Medulla oblongata (tissue), 1 donor: ENCODE results near the gene FAM20C.
"Not testable (repeated sequence)": the region's sequence is repeated elsewhere in the genome, so short reads cannot be mapped to it uniquely, and the experiment has no call there.

Experiments
- DNase-seq: peaks from one replicate; pipeline ENCODE4 v3.0.0-alpha.2; 2015; ENCODE audit errors: extremely low spot score

The FAM20C gene

DNA sequence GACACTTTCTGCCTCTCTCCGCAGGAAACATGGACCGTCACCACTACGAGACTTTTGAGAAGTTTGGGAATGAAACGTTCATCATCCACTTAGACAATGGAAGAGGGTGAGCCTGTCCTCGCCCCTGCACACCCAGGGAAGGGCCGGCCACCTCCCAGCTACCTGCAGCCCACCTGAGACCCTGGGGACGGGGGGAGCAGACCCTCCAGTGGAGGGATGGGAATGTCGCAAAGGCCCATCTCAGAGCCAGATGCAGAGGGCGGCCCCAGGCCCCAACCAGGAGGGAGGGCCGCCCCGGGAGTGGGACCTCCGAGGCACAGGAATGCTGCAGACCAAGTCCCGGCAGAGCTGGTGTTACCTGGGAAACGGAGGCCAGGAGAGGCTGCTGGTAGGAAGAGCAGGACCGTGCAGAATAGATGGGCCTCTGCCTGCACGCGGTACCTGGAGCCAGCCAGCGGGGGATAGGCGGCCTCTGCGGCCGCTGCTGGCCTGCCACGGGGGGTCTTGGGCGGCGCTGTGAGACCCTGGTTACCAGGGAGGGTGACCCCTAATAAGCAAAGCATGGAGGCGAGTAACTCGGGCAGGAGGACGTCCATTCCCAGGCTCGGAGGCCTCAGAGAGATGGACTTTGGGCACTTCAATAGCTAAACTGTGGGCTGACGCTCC lies 64.7 kb downstream of the FAM20C start:
- no peak for DNase-seq

DNA sequence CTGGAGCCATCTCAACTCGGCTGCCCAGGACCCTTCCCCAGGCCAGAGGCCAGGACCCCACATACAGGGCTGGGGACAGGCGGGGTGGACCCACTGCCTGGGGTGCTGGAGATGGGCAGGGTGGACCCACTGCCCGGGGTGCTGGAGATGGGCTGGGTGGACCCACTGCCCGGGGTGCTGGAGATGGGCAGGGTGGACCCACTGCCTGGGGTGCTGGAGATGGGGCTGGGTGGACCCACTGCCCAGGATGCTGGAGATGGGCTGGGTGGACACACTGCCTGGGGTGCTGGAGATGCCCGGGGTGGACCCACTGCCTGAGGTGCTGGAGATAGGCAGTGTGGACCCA lies 65.2 kb downstream of the FAM20C start:
- DNase-seq = no peak

DNA sequence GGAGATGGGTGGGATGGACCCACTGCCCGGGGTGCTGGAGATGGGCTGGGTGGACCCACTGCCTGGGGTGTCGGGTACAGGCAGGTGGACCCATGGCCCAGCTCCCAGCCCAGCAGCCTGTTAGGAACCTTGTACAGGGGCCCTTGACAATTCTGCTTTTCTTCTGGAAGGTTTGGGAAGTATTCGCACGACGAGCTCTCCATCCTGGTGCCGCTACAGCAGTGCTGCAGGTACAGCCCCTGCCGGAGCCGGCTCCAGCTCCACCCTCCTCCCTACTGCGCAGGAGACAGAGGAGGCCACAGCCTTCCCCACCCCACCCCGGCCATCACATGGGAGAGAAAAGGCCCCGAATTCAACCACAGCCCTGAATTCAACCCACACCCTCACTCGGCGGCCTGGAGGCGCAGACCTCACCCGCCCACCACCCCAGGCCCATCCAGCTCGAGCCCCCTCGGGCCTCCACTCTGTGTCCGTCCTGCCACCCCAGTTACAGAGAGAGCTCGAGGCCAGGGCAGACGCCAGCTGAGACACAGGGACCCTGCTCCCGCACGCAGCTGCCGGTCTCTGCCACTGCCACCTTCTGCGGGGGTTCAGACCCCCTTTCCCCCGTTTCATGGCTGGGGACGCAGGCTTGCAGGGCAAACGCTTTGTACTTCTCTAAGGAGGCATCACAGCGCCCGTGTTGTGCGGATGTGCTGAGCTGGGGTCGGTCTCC lies 66.3 kb downstream of the FAM20C start:
- DNase-seq = no peak

DNA sequence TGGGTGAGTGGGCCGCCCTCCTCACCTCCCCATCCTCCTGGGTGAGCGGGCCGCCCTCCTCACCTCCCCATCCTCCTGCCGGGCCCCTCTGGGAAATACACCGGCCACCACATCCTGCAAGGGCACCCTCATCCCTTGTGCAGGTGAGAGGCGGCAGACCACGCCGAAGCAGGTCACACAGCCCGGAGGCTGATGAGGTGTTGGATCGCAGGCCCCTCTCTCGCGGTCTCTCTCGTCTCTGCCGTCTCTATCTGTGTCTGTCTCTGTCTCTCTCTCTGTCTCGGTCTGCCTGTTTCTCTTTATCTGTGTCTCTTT lies 66.8 kb downstream of the FAM20C start:
- no peak for DNase-seq

DNA sequence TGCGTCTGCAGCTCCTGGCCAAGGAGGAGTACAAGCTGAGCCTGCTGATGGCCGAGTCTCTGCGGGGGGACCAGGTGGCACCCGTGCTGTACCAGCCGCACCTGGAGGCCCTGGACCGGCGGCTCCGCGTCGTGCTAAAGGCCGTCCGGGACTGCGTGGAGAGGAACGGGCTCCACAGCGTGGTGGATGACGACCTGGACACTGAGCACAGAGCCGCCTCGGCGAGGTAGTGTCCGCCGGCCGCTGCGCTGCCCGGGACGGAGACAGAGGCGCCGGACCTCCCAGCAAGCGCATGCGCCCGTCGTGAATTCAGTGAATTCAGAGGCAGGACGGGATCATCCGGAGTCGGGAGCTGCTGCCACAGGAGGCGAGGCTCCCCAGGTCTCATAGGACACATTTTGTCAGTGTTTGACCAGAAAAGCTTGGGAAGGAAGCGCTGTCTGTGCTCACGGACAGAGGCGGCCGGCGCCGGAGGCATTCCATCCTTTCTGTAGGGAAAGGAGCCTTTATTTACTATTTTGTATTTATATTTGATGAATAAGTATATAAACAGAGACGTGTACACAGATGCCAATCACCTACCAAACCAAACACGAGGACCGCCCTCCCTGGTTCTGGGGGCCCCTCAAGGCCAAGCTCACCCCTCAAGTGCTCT lies 67.5 kb downstream of the FAM20C start:
- no peak for DNase-seq

DNA sequence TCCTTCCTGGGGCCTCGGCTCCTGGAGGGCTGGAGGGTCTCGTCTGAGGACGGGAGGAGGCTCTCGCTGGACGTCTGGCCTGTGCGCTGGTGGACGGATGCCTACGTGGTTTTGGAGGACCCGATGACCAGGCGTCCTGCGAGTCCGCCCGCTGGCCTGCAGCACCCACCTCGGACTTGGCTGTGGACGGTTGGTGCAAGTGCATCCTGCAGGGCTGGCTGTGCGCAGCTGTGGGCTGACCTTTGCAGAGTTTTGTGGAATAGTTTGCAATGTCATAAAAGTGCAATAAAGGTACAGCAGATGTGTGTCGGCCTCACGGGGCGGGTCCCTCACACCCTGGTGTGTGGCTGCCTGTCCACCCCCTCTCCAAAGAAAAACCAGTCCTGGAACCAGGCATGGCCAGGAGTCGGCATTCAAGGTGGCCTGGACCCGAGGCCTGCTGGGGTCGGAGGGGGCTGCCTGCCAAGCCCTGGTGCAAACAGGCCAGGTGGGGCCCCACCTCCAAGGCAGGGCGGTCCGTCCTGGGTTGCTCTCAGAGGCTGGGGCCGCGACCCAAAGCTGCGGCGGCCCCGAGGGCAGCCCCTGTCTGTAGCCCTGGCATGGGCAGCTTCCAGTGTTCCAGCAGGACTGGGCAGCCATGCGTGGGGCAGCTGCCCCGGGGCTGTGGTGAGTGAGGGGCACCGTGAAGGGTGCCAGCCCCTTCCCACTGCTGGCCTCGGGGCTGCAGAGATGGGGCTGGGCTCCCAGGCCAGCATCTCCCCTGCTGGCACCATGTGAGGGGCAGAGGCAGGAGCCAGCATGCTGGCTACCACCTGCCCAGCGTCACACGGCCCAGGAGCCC lies 68.3 kb downstream of the FAM20C start:
- DNase-seq = no peak

DNA sequence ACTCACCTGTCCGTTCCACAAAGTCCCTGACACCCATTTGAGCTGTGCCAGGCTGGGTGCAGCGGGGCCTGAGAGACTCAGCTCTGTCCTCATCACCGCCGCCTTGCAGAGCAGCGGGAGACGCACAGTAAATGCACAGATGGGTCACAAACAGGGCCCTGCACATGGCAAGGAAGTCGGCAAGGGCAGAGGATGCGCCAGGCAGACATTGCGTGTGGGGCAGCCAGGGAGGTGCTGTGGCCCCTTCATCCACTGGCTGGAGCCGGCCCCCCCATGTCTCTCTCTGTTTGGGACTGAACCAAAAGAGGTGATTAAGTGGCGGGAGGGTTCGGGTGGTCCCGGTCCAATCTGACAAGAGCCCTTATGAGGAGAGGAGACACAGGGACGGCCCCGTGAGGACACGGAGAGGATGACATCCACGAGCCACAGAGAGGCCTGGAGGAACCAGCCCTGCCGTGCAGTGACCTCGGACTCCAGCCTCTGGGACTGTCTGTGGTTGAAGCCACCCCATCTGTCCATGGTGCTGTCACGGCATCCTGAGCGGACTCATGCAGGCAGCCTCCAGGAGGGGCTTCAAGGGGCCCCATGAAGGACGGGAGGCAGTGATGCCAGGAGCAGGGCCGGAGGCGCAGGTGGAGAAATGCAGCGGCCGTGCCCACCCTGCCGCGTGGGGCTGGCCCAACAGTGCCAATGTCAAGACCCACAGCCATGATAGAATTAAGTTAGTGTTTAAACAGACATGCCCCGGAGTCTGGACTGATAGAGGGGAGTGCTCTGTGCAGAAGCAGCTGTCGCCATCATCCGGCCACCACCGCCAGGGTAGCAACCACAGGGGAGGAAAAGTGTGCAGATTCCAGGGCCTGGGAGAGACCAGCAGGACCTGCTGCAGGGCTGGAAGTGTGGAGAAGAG lies 69.2 kb downstream of the FAM20C start:
- no peak for DNase-seq

DNA sequence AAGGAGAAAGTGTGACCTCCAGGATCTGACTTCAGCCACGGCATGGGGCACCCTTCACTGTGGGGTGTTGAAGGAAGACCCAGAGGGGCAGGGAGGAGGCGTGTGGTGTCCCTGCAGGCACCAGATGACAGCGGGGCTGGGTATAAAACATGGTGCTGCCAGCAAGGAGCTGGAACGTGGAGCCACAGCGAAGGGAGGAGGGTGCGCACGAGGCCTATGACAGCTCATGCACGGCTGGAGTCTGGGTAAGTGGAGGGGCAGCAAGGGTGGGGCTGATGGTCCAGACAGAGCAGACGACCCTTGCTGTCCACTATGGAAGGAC lies 69.8 kb downstream of the FAM20C start:
- DNase-seq = no peak

DNA sequence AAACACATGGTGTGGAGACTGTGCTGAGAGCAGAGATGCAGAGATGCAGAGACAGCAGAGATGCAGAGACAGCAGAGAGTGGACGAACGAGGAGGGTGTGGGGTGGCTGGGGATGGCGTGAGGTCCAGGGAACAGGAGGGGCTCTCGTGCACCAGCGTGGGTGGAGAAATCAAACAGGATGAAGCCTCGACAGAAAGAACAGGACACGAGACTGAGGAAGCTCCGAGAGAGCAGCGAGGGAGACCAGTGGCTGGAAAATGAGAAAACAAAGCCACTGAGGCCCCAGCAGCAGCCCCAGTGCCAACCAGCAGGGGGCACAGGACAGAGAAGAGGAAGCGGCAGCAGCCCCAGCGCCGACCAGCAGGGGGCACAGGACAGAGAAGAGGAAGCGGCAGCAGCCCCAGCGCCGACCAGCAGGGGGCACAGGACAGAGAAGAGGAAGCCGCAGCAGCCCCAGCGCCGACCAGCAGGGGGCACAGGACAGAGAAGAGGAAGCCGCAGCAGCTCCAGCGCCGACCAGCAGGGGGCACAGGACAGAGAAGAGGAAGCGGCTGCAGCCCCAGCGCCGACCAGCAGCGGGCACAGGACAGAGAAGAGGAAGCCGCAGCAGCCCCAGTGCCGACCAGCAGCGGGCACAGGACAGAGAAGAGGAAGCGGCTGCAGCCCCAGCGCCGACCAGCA lies 70.4 kb downstream of the FAM20C start:
- DNase-seq = not testable (repeated sequence)

DNA sequence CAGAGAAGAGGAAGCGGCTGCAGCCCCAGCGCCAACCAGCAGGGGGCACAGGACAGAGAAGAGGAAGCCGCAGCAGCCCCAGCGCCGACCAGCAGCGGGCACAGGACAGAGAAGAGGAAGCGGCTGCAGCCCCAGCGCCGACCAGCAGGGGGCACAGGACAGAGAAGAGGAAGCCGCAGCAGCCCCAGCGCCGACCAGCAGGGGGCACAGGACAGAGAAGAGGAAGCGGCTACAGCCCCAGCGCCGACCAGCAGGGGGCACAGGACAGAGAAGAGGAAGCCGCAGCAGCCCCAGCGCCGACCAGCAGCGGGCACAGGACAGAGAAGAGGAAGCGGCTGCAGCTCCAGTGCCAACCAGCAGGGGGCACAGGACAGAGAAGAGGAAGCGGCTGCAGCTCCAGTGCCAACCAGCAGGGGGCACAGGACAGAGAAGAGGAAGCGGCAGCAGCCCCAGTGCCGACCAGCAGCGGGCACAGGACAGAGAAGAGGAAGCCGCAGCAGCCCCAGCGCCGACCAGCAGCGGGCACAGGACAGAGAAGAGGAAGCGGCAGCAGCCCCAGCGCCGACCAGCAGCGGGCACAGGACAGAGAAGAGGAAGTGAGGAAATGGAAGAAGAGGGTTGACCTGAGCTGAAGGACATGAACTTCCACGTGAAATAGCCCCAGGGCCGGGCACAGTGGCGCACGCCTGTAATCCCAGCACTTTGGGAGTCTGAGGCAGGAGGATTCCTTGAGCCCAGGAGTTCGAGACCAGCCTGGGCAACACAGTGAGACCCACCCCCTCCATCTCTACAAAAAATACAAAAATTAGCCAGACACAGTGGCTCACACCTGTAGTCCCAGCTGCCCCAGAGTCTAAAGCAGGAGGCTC lies 71.3 kb downstream of the FAM20C start:
- DNase-seq = not testable (repeated sequence)

DNA sequence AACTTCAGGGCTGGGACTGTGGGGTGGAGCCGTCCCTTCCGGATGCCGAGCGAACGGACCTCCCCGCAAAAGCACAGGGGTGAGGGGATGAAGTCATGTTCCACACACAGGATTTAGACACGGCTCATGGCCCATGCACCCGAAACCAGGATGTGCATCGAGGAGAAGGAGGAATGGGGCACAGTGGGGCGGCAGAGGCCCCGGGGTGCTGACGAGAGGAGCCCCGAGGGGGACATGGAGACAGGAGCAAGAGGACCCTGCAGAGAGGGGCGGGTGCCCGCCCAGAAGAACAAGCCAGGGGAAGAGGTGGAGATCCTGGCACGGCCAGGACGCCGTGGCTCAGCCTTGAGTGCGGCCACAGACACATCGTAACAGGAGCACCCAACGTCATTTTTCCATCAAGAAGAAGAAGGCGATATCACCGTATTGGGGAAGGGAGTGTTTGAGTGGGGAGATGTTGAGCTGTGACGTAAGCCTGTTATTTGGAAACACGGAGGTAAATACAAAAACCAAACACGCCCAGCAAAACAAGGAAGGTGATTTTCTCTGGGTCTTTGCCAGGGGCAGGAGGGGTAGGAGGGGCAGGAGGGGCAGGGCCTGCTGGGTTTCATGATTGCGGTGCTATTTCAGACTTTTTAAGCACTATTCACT lies 72.3 kb downstream of the FAM20C start:
- DNase-seq = no peak

DNA sequence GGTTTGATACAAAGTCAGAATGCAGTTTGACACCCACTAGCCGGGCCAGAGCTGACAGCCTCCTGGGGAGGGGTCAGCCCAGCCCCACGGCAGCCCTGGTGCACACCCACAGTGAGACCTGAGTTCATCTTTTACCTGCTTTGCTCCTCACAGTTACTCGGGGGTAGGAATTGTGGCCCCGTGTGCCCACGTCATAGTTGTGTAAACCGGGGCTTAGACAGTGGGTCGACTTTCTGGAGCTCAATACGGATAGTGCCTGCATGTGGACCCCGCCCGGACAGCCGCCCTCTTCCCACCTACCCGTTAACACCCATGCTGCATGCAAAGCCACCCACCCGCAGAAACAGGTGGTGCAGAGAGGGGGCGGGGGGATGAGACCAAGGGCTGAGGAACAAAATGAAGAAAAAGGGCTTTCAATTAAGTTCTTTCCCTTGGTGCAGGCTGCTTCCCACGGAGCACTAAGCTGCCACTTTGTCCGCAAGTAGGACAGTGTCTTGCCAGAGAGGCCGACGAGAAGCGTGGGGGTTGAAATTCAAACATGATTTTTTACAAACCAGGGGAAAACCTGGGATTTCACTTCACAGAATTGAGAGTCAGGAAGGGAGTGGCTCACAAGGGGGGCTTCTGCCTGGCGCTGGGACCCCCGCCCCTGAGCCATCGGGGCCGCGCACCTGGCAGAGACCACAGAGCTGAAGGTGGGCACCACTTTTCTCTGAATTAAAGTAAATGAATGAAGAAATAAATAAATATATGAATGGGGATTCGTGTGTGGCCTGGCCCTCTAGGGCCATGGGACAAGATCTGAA lies 73.0 kb downstream of the FAM20C start:
- DNase-seq = no peak

DNA sequence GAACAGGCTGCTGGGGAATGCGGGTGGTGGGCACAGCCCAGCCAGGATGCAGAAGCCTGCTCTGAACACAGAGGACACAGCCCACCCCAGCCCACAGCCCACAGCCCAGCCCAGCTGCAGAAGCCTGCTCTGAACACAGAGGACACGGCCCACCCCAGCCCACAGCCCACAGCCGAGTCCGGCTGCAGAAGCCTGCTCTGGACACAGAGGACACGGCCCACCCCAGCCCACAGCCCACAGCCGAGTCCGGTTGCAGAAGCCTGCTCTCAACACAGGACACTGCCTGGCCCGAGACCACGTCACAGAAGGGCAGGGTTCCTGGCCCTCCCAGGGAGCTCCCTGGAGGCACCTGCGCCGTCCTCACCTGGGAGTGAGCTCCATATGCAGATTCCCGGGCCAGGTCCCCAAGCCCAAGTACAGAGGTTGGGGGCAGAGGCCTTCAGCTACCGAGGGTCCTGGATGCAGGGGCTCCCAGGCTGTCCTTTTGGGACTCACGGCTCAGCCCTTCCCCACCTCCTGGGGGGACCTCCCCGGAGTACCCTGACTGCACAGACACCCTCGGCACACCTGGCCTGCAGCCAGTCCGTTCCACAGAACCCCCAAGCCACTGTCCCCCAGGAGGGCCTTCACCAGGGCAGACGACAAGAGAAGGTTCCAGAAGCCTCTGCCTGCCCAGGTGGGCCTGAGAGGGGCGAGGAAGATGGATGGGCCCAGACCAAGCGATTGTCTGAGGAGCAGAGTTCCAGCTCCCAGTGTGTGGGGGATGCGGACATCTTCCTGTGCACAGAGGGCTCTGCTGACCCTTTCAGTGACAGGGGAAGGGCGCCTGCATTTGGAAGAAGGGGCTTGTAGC lies 73.9 kb downstream of the FAM20C start:
- no peak for DNase-seq

DNA sequence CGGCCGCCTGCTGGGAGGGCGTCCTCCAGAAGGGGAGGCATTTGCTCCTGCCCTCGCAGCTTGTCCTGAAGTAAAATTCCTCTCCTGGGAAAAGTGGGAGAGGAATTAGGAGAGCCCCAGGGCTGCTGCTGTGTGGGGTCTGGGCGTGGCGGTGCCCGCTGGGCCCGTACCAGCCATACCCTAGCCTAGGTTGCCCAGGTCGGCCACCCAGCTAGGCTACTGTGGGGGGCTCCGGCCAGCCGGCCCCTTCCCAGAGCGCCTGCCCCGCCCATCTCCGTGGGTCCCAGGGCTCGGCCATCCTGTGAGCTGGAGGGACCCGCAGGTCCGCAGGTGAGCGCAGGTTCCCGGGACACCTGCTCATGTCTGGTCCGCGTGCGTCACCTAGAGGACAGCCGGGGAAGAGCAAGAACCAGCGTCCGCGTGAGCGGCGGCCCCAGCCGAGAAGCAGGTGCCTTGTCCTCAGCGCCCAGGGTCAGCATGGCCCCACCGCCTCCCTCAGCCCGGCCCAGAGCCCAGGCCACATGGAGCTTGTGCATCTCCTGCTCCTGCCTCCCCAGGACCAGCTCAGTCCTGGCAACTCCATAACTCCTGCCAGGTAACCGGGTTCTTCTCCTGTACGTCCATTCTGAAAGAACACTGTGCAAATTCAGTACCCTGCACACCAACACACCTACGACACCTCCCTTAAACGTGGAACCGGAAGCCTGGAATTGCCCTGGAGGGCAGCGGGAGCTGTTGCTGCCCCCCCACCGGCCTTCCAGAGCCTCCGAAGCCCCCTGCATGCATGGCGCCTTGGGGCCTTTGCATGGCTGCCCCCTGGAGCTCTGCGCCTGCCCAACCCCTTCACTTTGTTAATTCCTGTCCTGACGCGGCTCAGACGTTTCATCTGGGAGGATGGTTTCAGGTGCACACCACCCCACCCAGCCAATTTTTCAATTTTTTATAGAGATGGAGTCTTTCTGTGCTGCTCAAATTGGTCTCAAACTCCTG lies 74.8 kb downstream of the FAM20C start:
- no peak for DNase-seq

DNA sequence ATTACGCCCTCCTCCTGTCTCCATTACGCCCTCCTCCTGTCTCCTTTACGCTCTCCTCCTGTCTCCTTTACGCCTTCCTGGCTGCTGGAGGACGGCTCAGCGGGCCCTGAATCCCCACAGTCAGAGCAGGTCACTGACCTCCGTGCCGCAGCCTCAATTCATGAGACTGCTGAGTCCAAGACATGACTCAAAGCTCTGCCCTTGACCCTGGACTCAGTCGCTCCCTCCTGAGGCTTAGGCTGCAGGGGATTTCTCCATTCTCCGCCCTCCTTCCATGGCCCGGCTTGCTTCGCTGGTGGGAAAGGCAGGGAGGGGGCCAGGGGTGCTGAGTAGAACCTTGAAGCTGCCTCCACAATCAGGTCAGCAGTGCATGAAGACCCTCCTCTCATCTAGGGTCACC lies 76.6 kb downstream of the FAM20C start:
- no peak for DNase-seq

DNA sequence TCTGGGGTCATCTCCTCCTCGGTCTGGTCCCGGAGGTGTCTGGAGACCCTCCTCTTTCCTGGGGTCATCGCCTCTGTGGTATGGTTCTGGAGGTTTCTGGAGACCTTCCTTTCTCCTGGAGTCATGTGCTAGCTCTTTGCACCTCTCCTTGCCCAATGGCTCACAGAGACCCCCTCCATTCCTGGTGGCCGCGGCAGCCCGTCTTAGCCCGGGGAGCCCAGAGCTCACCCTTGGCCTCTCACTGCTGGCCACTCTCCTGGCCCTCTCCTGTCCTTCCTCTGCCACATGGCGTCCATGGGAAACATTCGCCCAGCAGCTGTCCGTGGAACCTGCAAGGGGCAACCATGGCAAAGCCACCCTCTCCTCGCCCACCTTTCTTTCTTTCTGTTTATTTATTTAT lies 77.3 kb downstream of the FAM20C start:
- no peak for DNase-seq
